Mucosa of rectum (tissue), 2 donors: ENCODE results near the gene RTP3.

Experiments used
- H3K27ac ChIP-seq, 2 donors: one replicate each; pipeline ENCODE4 v1.7.0; 2013; ENCODE audit warnings: inconsistent platforms in 2 of 2, low read depth in 2 of 2, low read length in 2 of 2
- H3K27me3 ChIP-seq, 2 donors: one replicate each; pipeline ENCODE4 v1.7.0; 2013; ENCODE audit warnings: low read length in 2 of 2; ENCODE audit not compliant: control insufficient read depth in 2 of 2, insufficient read depth in 2 of 2
- H3K36me3 ChIP-seq, 2 donors: one replicate each; pipeline ENCODE4 v1.7.0; 2013; ENCODE audit warnings: low read length in 2 of 2; ENCODE audit not compliant: control insufficient read depth in 2 of 2, insufficient read depth in 2 of 2
- H3K4me1 ChIP-seq, 2 donors: one replicate each; pipeline ENCODE4 v1.7.0; 2013; ENCODE audit warnings: low read length in 2 of 2, mild to moderate bottlenecking in 1 of 2; ENCODE audit not compliant: control insufficient read depth in 2 of 2, insufficient read depth in 2 of 2
- H3K4me3 ChIP-seq, 2 donors: one replicate each; pipeline ENCODE4 v1.7.0; 2013; ENCODE audit warnings: low read length in 2 of 2
- H3K9ac ChIP-seq, 2 donors: one replicate each; pipeline ENCODE4 v1.7.0; 2013; ENCODE audit warnings: low read length in 2 of 2, low read depth in 1 of 2, mild to moderate bottlenecking in 1 of 2
- H3K9me3 ChIP-seq, 2 donors: one replicate each; pipeline ENCODE4 v1.7.0; 2013; ENCODE audit warnings: low read length in 2 of 2; ENCODE audit not compliant: control insufficient read depth in 2 of 2
- donor health status: healthy.
- donor health status: Normal muscosa, but diverticular disease.

RTP3 gene

DNA sequence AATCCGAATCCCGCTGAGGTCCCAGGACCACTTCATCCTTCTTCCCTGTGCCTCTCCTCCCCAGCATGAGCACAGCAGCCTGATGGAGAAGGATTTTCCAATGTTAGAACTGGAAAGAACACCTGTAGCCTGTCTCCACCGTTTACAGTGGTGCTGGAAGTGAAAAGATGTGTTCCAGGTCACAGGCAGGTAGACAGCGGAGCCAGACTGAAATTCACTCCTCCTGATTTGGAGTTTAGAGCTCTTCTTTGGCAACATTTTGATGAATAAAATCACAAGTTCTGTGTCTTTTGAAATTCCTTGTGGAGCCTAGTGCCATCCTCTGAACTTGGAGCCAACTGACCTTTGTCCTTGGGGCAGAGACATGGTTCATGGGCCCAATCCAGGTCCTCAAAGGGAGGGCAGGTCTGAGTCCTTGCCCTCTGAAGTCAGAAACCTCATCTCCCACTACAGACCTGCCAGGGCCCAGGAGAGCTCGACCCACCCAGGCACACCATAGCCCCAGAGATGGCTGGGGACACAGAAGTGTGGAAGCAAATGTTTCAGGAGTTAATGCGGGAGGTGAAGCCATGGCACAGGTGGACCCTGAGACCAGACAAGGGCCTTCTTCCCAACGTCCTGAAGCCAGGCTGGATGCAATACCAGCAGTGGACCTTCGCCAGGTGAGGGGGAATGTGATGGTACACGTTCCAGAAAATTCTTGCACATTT, at the start of gene RTP3:
Gene RTP3 (plus strand): TSS at position 421 of the 710 bp plus-strand sequence. CDS start 87 bp downstream, at position 508.
- no peak within 1 kb of the TSS for H3K9ac ChIP-seq
- H3K4me1 ChIP-seq, result no peaks in the 10 kb centered on the region
- H3K9me3 ChIP-seq, result no peaks in the 10 kb centered on the region
- H3K27me3 ChIP-seq, result no peaks in the 10 kb centered on the region
- H3K4me3 ChIP-seq, result no peak within 1 kb of the TSS
- H3K27ac ChIP-seq, result no peak within 1 kb of the TSS
- no peaks in the 10 kb centered on the region for H3K36me3 ChIP-seq

DNA sequence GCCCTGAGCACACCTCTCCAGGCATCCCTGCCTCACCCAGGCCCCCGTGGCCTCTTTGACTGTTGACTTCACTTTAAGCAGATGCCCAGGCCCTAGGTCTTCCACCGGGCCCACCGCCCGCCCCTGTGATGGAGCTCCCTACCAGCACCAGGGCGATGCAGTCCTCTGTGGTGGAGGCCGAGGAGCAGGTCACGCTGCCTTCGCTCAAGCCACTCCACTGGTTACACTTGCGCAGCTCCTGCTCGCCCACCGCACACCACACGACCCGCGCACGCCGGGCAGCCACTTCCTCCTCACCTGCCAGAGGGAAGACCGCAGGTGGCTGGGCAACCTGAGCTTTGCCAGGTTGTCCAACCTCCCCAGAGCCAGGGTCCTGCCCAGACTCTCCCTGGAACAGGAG, 49.1 kb upstream of the RTP3 start:
- Histone ChIP-seq H3K4me1 (no peaks in the 10 kb centered on the region), H3K9ac (no peak overlapping the region), H3K9me3 (peaks cover 0 to under 1% of the 10 kb centered on the region in 2 donors), H3K4me3 (no peak overlapping the region), H3K36me3 (no peaks in the 10 kb centered on the region), H3K27ac (no peak overlapping the region), H3K27me3 (peaks cover 0 to 2% of the 10 kb centered on the region in 2 donors)

DNA sequence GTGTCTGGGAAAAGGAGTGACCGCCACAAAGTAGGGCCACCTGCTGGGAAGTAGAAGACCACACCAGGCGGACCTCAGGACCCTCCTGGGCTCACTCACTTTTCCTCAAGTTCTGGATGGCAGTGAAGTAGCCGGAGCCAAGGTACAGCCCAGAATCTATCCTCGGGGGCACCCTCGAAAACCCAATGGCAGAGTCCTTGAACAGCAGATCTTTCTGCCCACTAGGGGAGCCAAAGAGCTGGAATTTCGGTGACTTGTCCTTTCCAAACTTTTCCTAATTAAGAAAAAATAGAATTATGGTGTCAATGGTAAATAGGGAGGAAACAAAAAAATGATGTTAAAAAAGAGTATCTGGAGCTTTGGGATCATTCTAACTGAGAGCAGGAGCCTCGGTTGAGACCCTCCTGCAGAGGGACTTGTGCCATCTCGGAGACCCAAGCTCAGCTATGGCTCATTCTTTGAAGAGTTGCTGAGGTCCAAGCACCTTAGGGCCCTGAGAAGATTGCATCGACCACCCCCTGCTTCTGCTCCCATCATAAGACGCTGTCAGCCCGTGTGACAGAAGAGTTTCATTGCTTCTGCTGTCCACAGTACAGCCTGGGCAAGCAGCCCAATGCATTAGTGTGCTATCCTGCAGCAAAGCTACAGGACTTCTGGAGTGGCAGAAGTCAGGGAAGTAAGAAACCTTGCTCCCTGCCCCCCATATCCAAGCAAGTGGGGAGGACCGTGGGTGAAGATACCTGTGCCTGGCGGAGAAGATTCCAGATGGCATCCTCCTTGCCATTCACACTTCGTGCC, 47.8 kb upstream of the RTP3 start:
- Histone ChIP-seq H3K4me1 (no peaks in the 10 kb centered on the region), H3K36me3 (no peaks in the 10 kb centered on the region), H3K27ac (no peak overlapping the region), H3K27me3 (peaks cover 0 to 2% of the 10 kb centered on the region in 2 donors), H3K4me3 (no peak overlapping the region), H3K9ac (no peak overlapping the region), H3K9me3 (no peaks in the 10 kb centered on the region)

DNA sequence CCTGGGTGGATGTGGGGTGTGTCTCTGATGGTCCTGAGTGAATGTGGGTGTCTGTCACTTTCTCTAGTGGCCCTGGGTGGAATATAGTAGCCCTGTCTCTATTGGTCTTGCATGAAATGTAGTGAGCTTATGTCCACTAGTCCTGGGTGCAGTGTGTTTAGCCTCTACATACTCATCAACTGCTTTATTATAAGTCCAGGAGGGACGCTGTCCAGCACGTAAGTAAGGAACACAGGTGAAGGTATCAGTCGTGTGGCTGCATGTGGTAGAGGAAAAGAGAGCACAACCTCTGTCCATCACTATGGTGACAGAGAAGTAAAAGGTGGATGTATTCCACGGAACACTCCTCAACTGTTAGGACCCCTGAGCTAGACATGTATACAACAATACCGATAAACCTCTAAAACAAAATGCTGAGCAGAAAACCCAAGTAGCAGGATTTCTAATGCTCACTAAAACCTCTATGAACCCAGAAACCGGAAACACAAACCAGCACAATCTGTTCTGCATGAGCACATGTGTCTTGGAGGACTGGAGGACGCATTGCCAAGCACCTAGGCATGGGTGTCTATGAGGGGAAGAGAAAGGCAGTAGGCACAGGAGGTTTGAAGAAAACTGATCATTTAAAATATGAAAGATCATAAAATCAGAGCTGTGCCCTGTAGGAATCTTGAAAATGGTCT, 44.1 kb upstream of the RTP3 start:
- Histone ChIP-seq H3K4me3 (no peak overlapping the region), H3K27ac (no peak overlapping the region), H3K9ac (no peak overlapping the region), H3K4me1 (no peaks in the 10 kb centered on the region), H3K27me3 (peaks cover 0 to 2% of the 10 kb centered on the region in 2 donors), H3K9me3 (no peaks in the 10 kb centered on the region), H3K36me3 (no peaks in the 10 kb centered on the region)

DNA sequence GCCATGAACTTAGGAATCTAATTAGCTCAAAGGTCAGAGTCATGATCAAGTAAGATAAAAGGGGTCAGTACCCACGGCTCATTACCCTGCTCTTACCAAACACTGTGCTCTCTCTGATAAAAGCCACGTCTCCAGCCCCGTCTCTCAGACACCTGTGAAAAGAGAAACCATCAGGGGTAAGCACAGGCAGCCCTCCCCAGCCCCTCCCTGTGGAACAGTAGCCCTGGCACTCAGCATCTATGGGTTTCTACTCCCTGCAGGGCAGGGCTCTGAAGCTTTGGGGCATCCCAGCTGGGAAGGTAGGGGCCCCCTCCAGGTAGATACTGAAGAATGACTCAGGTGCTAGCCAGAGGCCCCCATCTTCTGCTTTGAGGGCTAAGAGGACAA, 43.6 kb upstream of the RTP3 start:
- no peaks in the 10 kb centered on the region for H3K36me3 ChIP-seq
- no peak overlapping the region for H3K4me3 ChIP-seq
- peaks cover 0 to 2% of the 10 kb centered on the region in 2 donors for H3K27me3 ChIP-seq
- no peak overlapping the region for H3K27ac ChIP-seq
- H3K4me1 ChIP-seq, result no peaks in the 10 kb centered on the region
- H3K9ac ChIP-seq, result no peak overlapping the region
- H3K9me3 ChIP-seq, result no peaks in the 10 kb centered on the region

DNA sequence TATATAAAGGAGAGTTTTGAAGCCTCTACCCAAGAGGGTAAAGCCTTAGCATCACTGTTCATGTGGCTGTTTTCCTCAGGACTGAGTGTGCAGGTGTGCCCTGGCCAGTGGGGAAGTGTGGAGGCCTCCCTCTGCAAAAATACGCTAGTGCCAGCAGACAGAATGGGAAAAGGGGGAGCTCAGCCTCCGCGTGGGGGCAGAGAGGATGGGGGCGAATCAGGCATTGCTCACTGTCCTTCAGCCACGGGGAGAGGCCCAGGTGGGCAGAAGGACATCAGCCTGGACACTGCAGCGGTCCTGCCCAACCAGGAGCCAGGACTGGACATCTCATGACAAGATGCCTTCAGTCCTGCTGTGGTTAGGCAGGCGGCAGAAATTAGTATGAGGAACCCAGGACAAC, 43.2 kb upstream of the RTP3 start:
- H3K27ac ChIP-seq, result no peak overlapping the region
- H3K9ac ChIP-seq, result no peak overlapping the region
- no peaks in the 10 kb centered on the region for H3K36me3 ChIP-seq
- H3K4me1 ChIP-seq, result no peaks in the 10 kb centered on the region
- H3K27me3 ChIP-seq, result peaks cover 0 to 2% of the 10 kb centered on the region in 2 donors
- no peaks in the 10 kb centered on the region for H3K9me3 ChIP-seq
- H3K4me3 ChIP-seq, result no peak overlapping the region

DNA sequence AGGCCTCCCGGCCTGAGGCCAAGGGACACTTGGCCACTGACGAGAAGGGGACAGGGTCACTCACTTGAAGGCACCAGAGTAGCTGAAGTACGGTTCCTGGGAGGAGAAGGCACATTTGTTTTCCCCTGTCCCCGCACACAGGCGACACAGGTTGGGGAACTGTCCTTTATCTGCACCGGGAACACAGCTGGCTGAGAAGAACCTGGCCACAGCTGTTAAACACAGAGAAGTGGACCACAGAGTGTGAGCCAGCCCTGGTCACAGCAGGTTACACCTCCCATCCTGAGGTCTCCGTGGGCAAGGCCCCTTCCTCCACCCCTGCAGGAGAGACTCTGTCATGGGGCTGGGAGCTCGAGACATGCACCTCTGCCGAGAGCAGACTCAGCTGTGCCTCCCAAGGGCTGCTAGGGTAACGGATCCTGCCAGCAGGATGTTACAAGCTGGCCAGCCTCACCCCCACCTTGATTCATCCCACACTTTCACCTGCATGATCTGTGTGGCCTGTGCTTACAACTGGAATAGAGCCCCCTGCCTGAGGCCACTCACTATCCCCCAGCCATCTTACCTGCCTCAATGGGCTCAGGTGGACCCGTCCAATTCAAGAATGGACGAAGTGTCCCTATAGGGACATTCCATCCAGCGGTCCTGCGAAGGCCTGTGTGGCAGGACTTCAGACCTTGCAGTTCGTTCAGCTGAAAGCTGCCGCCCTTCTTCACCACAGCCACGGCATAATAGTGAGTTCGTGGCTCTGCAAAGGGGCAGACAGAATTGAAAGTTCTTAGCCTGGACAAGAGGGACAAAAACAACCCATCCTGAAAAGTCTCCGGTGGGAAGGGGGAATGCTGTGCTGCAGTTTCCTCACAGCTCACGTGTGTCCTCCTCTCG, 42.3 kb upstream of the RTP3 start:
- Histone ChIP-seq H3K9me3 (no peaks in the 10 kb centered on the region), H3K27ac (no peak overlapping the region), H3K9ac (no peak overlapping the region), H3K4me1 (no peaks in the 10 kb centered on the region), H3K36me3 (no peaks in the 10 kb centered on the region), H3K4me3 (no peak overlapping the region), H3K27me3 (peaks cover 0 to 2% of the 10 kb centered on the region in 2 donors)

DNA sequence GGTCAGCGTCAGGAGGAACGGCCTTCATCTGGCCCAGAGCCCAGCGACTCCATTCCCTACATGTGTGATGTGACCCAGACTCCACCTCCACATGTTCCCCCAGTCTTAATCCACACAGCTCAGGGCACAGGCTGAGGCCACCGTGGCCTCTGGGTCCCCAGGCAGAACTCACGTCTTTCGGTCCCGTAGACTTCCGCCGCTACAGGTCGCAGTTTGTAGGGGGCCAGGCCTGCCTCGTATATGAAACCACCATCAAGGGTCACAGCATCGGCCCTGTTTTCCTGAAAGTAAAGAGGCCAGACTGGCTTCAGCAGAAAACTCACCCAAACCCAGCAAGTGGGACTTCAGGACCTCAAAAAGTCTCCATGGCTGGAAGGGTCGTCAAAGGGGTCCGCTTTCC, 41.7 kb upstream of the RTP3 start:
- H3K4me3 ChIP-seq, result no peak overlapping the region
- H3K36me3 ChIP-seq, result no peaks in the 10 kb centered on the region
- H3K4me1 ChIP-seq, result no peaks in the 10 kb centered on the region
- H3K9ac ChIP-seq, result no peak overlapping the region
- no peaks in the 10 kb centered on the region for H3K9me3 ChIP-seq
- peaks cover 0 to 2% of the 10 kb centered on the region in 2 donors for H3K27me3 ChIP-seq
- no peak overlapping the region for H3K27ac ChIP-seq

DNA sequence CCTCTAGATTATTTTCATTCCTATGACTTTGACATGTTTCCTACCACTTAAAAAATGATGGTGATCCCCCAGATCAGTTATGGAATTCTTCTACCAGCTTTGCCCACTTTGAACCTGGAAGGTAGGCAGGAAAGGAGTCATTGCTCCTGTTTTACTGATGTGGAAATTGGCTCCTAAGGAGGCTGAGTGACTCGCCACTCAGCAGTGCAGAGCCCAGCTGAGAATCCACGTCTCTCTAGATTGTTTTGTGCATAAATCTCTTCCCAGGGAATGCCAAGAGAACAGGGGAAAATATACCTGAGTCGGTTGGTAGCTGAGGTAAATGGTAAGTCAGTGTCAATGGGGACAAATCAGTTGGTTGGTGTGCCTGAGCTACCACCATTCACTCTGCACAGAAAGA, 37.7 kb upstream of the RTP3 start:
- Histone ChIP-seq H3K36me3 (no peaks in the 10 kb centered on the region), H3K4me3 (no peak overlapping the region), H3K4me1 (no peaks in the 10 kb centered on the region), H3K9me3 (no peaks in the 10 kb centered on the region), H3K27ac (no peak overlapping the region), H3K27me3 (peaks cover 2 to 8% of the 10 kb centered on the region in 2 donors), H3K9ac (no peak overlapping the region)
